Stomach (tissue), 9 donors: Measurements from ENCODE around the gene PRKCE. TPM values are rescaled to one million over a fixed set of nuclear protein-coding genes. Genes with fewer than 3 reads are reported as not detected.

Experiments used
- DNase-seq, 2 donors: peaks; one replicate each; pipeline versions ENCODE4 v3.0.0 to v3.0.0-alpha.2; 2013 to 2019
- H3K27ac ChIP-seq, 5 donors: fragments of 200-600 bp in 4 of 5; sonication (generic) in 4 of 5; one replicate each; pipeline ENCODE4 v1.5.1; 2013 to 2019; ENCODE audit warnings: mild to moderate bottlenecking in 1 of 5, moderate library complexity in 1 of 5
- H3K27me3 ChIP-seq, 3 donors: fragments of 200-600 bp; sonication (generic); one replicate each; pipeline ENCODE4 v1.5.1; 2017 to 2019; ENCODE audit warnings: mixed run types in 1 of 3
- H3K36me3 ChIP-seq, 4 donors: fragments of 200-600 bp; sonication (generic); 1 replicate in 3 of 4; 2 replicates in 1 of 4; pipeline ENCODE4 v1.5.1; 2016 to 2019
- H3K4me1 ChIP-seq, 4 donors: fragments of 200-600 bp; sonication (generic); one replicate each; pipeline ENCODE4 v1.5.1; 2016 to 2019
- H3K4me3 ChIP-seq, 4 donors: fragments of 200-600 bp; sonication (generic) in 3 of 4; one replicate each; pipeline ENCODE4 v1.5.1; 2016 to 2019; ENCODE audit warnings: mild to moderate bottlenecking in 1 of 4
- H3K9me3 ChIP-seq, 4 donors: fragments of 200-600 bp; sonication (generic); one replicate each; pipeline ENCODE4 v1.5.1; 2016 to 2019
- CTCF ChIP-seq, 7 experiments: fragments of 450-650 bp in 4 of 7; fragments of 200-600 bp in 3 of 7; sonication (generic) in 3 of 7; IDR thresholded peaks; one replicate each; pipeline ENCODE4 v1.5.1; 2016 to 2019; ENCODE audit warnings: antibody characterized with exemption in 7 of 7, control low read depth in 2 of 7, mild to moderate bottlenecking in 1 of 7
- EP300 ChIP-seq: sonication (generic); formaldehyde crosslinking; IDR thresholded peaks from one replicate; pipeline ENCODE4 v1.6.1; 2017; ENCODE audit warnings: antibody characterized with exemption
- POLR2A ChIP-seq, 4 donors: fragments of 450-650 bp; IDR thresholded peaks; one replicate each; pipeline ENCODE4 v1.6.1; 2016; ENCODE audit warnings: antibody characterized with exemption in 4 of 4, control low read depth in 2 of 4, mild to moderate bottlenecking in 1 of 4, moderate library complexity in 1 of 4
- POLR2AphosphoS5 ChIP-seq, 3 donors: sonication (generic); formaldehyde crosslinking; IDR thresholded peaks; one replicate each; pipeline ENCODE4 v1.6.1; 2016; ENCODE audit warnings: antibody characterized with exemption in 3 of 3
- WGBS, 5 donors: extraction: QIAGEN DNeasy Blood & Tissue Kit in 3 of 5; methylation state at CpG; one replicate each; pipeline versions ENCODE4 v1.1.5 to v1.1.7; 2013 to 2018; 5-methylcytosine and 5-hydroxymethylcytosine counted together
- intact Hi-C: fragments of 100-400 bp; cut with DNase I; formaldehyde crosslinking; loops from one replicate; pipeline ENCODE4 v1.15.1; 2023; ENCODE audit warnings: low total_unique reads
- polyA plus RNA-seq, 3 donors: library from polyadenylated mRNA; stranded (reverse); fragments of 200-250 nt; gene quantifications; one replicate each; pipeline ENCODE4 v1.2.3, GENCODE V29; 2013
- total RNA-seq, 5 donors: library from RNA; depleted of rRNA; stranded (reverse); fragments of >200 nt; gene quantifications; one replicate each; pipeline versions ENCODE4 v1.1.0 to v1.2.3, GENCODE V29; 2014 to 2016
- donor health status: healthy with polysubstance abuse.
- donor health status: Bipolar disorder and iron deficiency.
- donor health status: healthy.

Gene PRKCE
- total and polyA plus RNA-seq, 8 donors = 2.0 to 92.0 (median 10.0) TPM

GRCh38 chr2:46056541-46056940, 405.1 kb downstream of the PRKCE start:
- 82 to 98% (median 89%) methylated on average over 1 of the region's 1 CpG for WGBS, 5 donors
- no peak for TF ChIP-seq POLR2AphosphoS5 (IDR thresholded peaks at IDR 0.05)
- TF ChIP-seq EP300 = no peak
- no peak for TF ChIP-seq POLR2A (IDR thresholded peaks at IDR 0.05)
- TF ChIP-seq CTCF (IDR thresholded peaks at IDR 0.05) = no peak
- peaks cover 8 to 21% (median 14%) of the 10 kb centered on the region in 4 donors for H3K4me1 ChIP-seq
- DNase-seq = no peak
- H3K4me3 ChIP-seq = no peak overlapping the region
- no peak overlapping the region for H3K27ac ChIP-seq
- no peaks in the 10 kb centered on the region for H3K27me3 ChIP-seq
- intact Hi-C loops = no loop called here
- peaks cover 0 to 11% (median 2%) of the 10 kb centered on the region in 4 donors for H3K36me3 ChIP-seq
- no peaks in the 10 kb centered on the region for H3K9me3 ChIP-seq

DNA sequence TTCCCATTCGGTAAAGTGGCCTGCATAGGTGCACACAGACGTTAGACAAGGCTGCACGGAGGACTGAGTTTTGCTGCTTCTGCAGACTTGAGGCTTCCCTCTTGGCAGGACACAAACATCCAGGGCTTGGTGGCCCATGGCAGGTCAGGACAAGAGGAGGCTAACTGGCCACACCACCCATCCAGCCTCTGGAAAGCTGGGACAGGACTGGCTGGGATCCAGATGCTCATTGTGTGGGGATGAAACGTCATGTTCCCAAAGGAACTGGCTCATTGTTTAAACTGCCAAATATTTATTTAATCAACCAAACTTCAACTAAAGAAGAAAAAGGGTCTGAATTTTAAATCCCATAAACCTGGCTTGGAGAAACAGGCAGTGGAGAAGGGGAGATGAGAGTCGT, 406.7 kb downstream of the PRKCE start:
- Histone ChIP-seq H3K27ac (peak overlapping the region in 4 of 5 donors; percentile 7 to 65 (median 54)), H3K4me3 (no peak overlapping the region), H3K9me3 (no peaks in the 10 kb centered on the region), H3K36me3 (peaks cover 0 to 8% (median 2%) of the 10 kb centered on the region in 4 donors), H3K4me1 (peaks cover 8 to 29% (median 19%) of the 10 kb centered on the region in 4 donors), H3K27me3 (no peaks in the 10 kb centered on the region)
- TF ChIP-seq POLR2AphosphoS5 (IDR thresholded peaks at IDR 0.05) (no peak), EP300 (no peak), CTCF (IDR thresholded peaks at IDR 0.05) (no peak), POLR2A (IDR thresholded peaks at IDR 0.05) (no peak)
- 25 to 48% (median 38%) methylated on average over 5 of the region's 5 CpGs for WGBS, 5 donors
- peak in 1 of 2 donors; percentile 87 for DNase-seq
- intact Hi-C loops = no loop called here

DNA sequence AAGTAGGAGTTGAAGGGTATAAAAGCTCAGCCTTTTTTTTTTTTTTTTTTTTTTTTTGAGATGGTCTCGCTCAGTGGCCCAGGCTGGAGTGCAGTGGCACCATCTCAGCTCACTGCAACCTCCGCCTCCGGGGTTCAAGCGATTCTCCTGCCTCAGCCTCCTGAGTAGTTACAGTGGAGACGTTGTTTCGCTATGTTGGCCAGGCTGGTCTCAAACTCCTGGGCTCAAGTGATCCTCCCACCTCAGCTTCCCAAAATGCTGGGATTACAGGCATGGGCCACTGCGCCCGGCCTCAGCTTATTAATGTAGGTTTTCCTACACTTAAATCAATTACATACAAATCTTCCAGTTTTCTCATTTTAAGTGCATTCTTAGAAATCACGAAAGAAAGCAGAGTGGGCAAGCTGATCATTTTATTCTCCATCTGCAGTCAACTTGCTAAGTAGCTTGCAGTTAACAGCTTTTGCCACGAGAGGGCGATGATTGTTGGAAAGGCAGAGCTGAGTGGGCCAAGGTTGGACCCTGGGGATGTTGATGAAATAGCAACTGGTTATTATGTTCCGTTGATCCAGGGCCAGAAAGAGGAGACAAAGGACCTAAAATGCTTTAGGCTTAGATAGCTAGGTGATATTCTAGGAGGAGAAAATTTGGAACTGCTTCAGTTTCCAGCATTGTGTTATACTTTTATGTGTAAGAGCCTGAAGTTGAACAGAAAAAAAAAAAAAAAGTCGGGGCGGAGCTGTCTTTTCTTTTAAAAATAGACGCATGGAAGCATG, 411.4 kb downstream of the PRKCE start:
- H3K27me3 ChIP-seq = no peaks in the 10 kb centered on the region
- peak overlapping the region in 2 of 5 donors; percentile 19 to 45 for H3K27ac ChIP-seq
- DNase-seq = peak; percentile 85 to 92
- no peak overlapping the region for H3K4me3 ChIP-seq
- intact Hi-C loops = loop anchor here (5.0 to 10.0 kb wide), 2 partner anchors 234 to 302 kb away; partner anchors contain the start of gene EPAS1
- 50 to 56% (median 52%) methylated on average over 15 of the region's 15 CpGs for WGBS, 5 donors
- H3K36me3 ChIP-seq = no peaks in the 10 kb centered on the region
- peaks cover 5 to 28% (median 18%) of the 10 kb centered on the region in 4 donors for H3K4me1 ChIP-seq
- TF ChIP-seq POLR2A (IDR thresholded peaks at IDR 0.05) (no peak), CTCF (IDR thresholded peaks at IDR 0.05) (peak in 5 of 7 experiments; percentile 75 to 88 (median 86)), EP300 (no peak), POLR2AphosphoS5 (IDR thresholded peaks at IDR 0.05) (peak; percentile 28 to 57 (median 53))
- H3K9me3 ChIP-seq = no peaks in the 10 kb centered on the region

DNA sequence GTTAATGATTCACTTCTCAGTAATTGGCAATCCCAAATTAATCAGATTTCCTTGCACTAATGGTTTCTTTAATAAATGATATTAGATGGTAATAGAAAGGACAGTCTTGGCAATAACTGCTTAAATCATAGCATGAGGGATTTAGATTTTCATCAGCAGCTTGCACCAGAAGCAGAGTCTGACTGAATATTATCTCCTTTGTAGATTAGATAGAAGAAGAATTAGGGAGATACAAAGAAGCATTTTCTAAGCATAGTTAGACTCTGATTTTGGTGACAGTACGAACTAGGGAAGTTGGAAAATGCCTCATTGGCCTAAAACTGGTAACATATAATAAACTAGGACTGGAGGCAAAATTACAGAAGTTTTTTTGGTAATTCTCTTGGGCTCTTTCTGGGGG, 412.9 kb downstream of the PRKCE start:
- WGBS, 5 donors = 86 to 95% (median 93%) methylated on average over 1 of the region's 1 CpG
- Histone ChIP-seq H3K36me3 (no peaks in the 10 kb centered on the region), H3K9me3 (no peaks in the 10 kb centered on the region), H3K27ac (no peak overlapping the region), H3K27me3 (no peaks in the 10 kb centered on the region), H3K4me3 (no peak overlapping the region), H3K4me1 (peaks cover 0 to 12% (median 8%) of the 10 kb centered on the region in 4 donors)
- intact Hi-C loops = loop anchor here (5.0 to 10.0 kb wide), 2 partner anchors 233 to 300 kb away; partner anchors contain the start of gene EPAS1
- no peak for TF ChIP-seq POLR2AphosphoS5 (IDR thresholded peaks at IDR 0.05)
- no peak for DNase-seq
